Measurements from ENCODE around the gene NSL1. TPM values are rescaled to one million over a fixed set of nuclear protein-coding genes. Genes with fewer than 3 reads are reported as not detected.

Gene NSL1
- polyA plus RNA-seq, 3 donors, result 16.8 to 80.3 (median 62.3) TPM

DNA sequence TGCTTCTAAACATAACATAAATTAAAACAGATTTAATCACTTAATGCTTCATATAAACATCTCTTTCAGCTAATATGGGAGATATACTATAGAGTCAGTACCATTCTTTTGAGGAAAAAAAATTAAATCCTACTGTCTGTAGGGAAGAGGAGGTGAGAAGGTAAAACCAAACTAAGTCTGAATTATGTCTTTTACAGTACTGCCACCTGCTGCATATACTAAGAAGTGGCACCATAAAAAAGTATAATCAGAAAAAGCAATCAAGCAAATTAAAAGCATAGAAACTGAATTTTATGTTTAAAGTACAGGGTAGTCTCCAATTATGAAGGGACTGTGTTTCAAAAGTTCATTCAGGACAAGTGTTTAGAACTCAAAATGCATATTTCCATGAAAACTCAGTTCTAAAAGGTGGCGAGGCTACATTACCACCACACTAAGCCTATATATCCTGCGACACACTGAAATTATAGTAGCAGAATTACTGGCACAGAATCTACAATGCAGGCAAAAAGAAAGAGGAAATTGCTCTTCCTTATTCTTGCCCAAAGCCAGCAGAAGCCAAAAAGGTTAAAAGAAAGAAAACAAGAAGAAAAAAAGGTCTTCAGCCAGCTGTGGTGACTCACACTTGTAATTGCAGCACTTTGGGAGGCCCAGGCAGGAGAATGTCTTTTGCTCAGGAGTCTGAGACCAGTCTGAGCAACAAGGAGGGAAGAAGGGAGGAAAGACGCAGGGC is 9.0 kb downstream of the NSL1 start:
- Histone ChIP-seq H3K79me2 (ENCODE audit: insufficient read depth, low read length) (peaks cover 15% of the 10 kb centered on the region), H3K4me1 (ENCODE audit: control insufficient read depth in 1 of 2, insufficient read depth in 2 of 2, low read length in 2 of 2) (peaks cover 8 to 17% of the 10 kb centered on the region in 2 donors), H3K27ac (ENCODE audit: low read depth in 1 of 2, low read length in 2 of 2) (peak overlapping the region; percentile 33 to 59), H4K20me1 (ENCODE audit: insufficient read depth, low read length) (no peaks in the 10 kb centered on the region), H2AFZ (ENCODE audit: insufficient read depth, low read depth, low read length, poor library complexity, severe bottlenecking) (no peak overlapping the region), H3K9ac (ENCODE audit: insufficient read depth, low read length, poor library complexity, severe bottlenecking) (no peak overlapping the region), H3K9me3 (replicated peaks in 1 of 2; ENCODE audit: control insufficient read depth in 1 of 2, insufficient read depth in 1 of 2, low read length in 2 of 2) (no peaks in the 10 kb centered on the region), H3K4me3 (replicated peaks in 1 of 3; ENCODE audit: low read depth in 2 of 3, low read length in 3 of 3) (no peak overlapping the region), H3K27me3 (ENCODE audit: control insufficient read depth in 2 of 2, insufficient read depth in 2 of 2, low read length in 2 of 2) (no peaks in the 10 kb centered on the region), H3K36me3 (replicated peaks in 1 of 2; ENCODE audit: control insufficient read depth in 1 of 2, insufficient read depth in 2 of 2, low read length in 2 of 2) (peaks cover 48 to 61% of the 10 kb centered on the region in 2 donors), H3K4me2 (replicated peaks; ENCODE audit: extremely low read depth, low read length, poor library complexity, severe bottlenecking) (peak overlapping the region; percentile 26)
- peaks cover 0 to 2% (median 0%) of the 10 kb centered on the region in 3 donors for H3K27me3 Mint-ChIP-seq (ENCODE audit: low read depth in 3 of 3)
- H3K4me3 Mint-ChIP-seq, result no peak overlapping the region
- whole genome bisulfite sequencing (ENCODE audit: insufficient coverage), result no CpG with 5 or more reads among the region's 3 CpGs
- no peaks in the 10 kb centered on the region for H3K9me3 Mint-ChIP-seq
- H3K27ac Mint-ChIP-seq, result peak overlapping the region; percentile 68 to 92 (median 87)
- peaks cover 49 to 56% of the 10 kb centered on the region in 2 donors for H3K36me3 Mint-ChIP-seq
- intact Hi-C loops (cut with micrococcal nuclease), result loop anchor here (5.0 to 10.0 kb wide), 3 partner anchors 115 to 328 kb away; no protein-coding TSS in a partner anchor
- peaks cover 13% of the 10 kb centered on the region for H3K4me1 Mint-ChIP-seq
- TF ChIP-seq, protein P1, sequence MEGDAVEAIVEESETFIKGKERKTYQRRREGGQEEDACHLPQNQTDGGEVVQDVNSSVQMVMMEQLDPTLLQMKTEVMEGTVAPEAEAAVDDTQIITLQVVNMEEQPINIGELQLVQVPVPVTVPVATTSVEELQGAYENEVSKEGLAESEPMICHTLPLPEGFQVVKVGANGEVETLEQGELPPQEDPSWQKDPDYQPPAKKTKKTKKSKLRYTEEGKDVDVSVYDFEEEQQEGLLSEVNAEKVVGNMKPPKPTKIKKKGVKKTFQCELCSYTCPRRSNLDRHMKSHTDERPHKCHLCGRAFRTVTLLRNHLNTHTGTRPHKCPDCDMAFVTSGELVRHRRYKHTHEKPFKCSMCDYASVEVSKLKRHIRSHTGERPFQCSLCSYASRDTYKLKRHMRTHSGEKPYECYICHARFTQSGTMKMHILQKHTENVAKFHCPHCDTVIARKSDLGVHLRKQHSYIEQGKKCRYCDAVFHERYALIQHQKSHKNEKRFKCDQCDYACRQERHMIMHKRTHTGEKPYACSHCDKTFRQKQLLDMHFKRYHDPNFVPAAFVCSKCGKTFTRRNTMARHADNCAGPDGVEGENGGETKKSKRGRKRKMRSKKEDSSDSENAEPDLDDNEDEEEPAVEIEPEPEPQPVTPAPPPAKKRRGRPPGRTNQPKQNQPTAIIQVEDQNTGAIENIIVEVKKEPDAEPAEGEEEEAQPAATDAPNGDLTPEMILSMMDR (IDR thresholded peaks at IDR 0.05), result peak; percentile 91
- peak; percentile 40 to 86 (median 64) for DNase-seq

- H3K36me3 Mint-ChIP-seq, result peaks cover 38 to 44% of the 10 kb centered on the region in 2 donors
- no peaks in the 10 kb centered on the region for H4K20me1 ChIP-seq (ENCODE audit: insufficient read depth, low read length)
- no peak overlapping the region for H3K4me3 ChIP-seq (replicated peaks in 1 of 3; ENCODE audit: low read depth in 2 of 3, low read length in 3 of 3)
- H3K9ac ChIP-seq (ENCODE audit: insufficient read depth, low read length, poor library complexity, severe bottlenecking), result no peak overlapping the region
- peaks cover 0 to 2% (median 0%) of the 10 kb centered on the region in 3 donors for H3K27me3 Mint-ChIP-seq (ENCODE audit: low read depth in 3 of 3)
- TF ChIP-seq, protein P1 (IDR thresholded peaks at IDR 0.05), result no peak
- peaks cover 38 to 47% of the 10 kb centered on the region in 2 donors for H3K36me3 ChIP-seq (replicated peaks in 1 of 2; ENCODE audit: control insufficient read depth in 1 of 2, insufficient read depth in 2 of 2, low read length in 2 of 2)
- H3K4me1 Mint-ChIP-seq, result peaks cover 24% of the 10 kb centered on the region
- no peaks in the 10 kb centered on the region for H3K27me3 ChIP-seq (ENCODE audit: control insufficient read depth in 2 of 2, insufficient read depth in 2 of 2, low read length in 2 of 2)
- no CpG with 5 or more reads among the region's 2 CpGs for WGBS (ENCODE audit: insufficient coverage)
- H3K27ac Mint-ChIP-seq, result no peak overlapping the region
- H2AFZ ChIP-seq (ENCODE audit: insufficient read depth, low read depth, low read length, poor library complexity, severe bottlenecking), result no peak overlapping the region
- no peaks in the 10 kb centered on the region for H3K9me3 ChIP-seq (replicated peaks in 1 of 2; ENCODE audit: control insufficient read depth in 1 of 2, insufficient read depth in 1 of 2, low read length in 2 of 2)
- DNase-seq, result no peak
- H3K4me3 Mint-ChIP-seq, result no peak overlapping the region
- peaks cover 2% of the 10 kb centered on the region for H3K79me2 ChIP-seq (ENCODE audit: insufficient read depth, low read length)
- peaks cover 0 to 3% (median 0%) of the 10 kb centered on the region in 7 donors for H3K9me3 Mint-ChIP-seq
- no peak overlapping the region for H3K27ac ChIP-seq (ENCODE audit: low read depth in 1 of 2, low read length in 2 of 2)
- H3K4me2 ChIP-seq (replicated peaks; ENCODE audit: extremely low read depth, low read length, poor library complexity, severe bottlenecking), result no peak overlapping the region
- intact Hi-C loops (cut with micrococcal nuclease), result loop anchor here (5.0 to 10.0 kb wide), 3 partner anchors 114 to 326 kb away; no protein-coding TSS in a partner anchor
- H3K4me1 ChIP-seq (ENCODE audit: control insufficient read depth in 1 of 2, insufficient read depth in 2 of 2, low read length in 2 of 2), result peaks cover 11 to 21% of the 10 kb centered on the region in 2 donors
Measured at GRCh38 chr1:212781225-212781624, 10.4 kb downstream of the NSL1 start.
